ENCODE data around the gene ACTR1B. TPM values are rescaled to one million over a fixed set of nuclear protein-coding genes. Genes with fewer than 3 reads are reported as not detected.
"Not testable (repeated sequence)": the region's sequence is repeated elsewhere in the genome, so short reads cannot be mapped to it uniquely, and the experiment has no call there.

ACTR1B gene
- total RNA-seq, 6 experiments from 2014 or later = 32.3 to 44.4 (median 35.1) TPM

DNA sequence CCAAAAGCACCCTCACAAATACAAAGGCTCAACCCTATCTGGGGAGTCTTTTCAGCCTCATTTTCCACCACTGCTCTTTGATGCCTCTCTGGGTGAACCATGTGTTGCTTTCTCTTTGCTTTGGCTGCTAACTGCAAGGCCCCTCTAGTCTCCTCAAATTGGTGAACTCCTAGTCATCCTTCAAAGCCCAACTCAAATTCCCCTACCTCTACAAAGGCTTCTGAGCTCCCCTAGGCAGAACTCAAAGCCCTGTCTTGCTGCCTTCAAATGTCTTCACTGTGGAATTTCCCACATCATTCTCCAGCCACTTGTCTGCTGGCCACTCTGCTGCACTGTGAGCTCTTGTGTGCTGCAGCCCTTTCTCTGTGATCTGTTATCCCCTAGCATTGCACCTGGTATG is 40.9 kb downstream of the ACTR1B start:
- ATAC-seq; H3K36me3 ChIP-seq; H3K4me3 ChIP-seq; intact Hi-C loops (cut with DNase I); H3K27me3 ChIP-seq; H3K4me1 ChIP-seq; H3K27ac ChIP-seq; H3K9me3 ChIP-seq; DNase-seq: not testable (repeated sequence)

GRCh38 chr2:97620492-97620891 is 43.4 kb downstream of the ACTR1B start:
- H3K27me3 ChIP-seq; H3K9me3 ChIP-seq; DNase-seq; H3K4me3 ChIP-seq; H3K36me3 ChIP-seq; intact Hi-C loops (cut with DNase I); ATAC-seq; H3K4me1 ChIP-seq; H3K27ac ChIP-seq: not testable (repeated sequence)
- 38% methylated on average over 1 of the region's 1 CpG for WGBS (ENCODE audit: insufficient coverage, low coverage, low lambda C conversion rate, missing lambda C conversion rate)

DNA sequence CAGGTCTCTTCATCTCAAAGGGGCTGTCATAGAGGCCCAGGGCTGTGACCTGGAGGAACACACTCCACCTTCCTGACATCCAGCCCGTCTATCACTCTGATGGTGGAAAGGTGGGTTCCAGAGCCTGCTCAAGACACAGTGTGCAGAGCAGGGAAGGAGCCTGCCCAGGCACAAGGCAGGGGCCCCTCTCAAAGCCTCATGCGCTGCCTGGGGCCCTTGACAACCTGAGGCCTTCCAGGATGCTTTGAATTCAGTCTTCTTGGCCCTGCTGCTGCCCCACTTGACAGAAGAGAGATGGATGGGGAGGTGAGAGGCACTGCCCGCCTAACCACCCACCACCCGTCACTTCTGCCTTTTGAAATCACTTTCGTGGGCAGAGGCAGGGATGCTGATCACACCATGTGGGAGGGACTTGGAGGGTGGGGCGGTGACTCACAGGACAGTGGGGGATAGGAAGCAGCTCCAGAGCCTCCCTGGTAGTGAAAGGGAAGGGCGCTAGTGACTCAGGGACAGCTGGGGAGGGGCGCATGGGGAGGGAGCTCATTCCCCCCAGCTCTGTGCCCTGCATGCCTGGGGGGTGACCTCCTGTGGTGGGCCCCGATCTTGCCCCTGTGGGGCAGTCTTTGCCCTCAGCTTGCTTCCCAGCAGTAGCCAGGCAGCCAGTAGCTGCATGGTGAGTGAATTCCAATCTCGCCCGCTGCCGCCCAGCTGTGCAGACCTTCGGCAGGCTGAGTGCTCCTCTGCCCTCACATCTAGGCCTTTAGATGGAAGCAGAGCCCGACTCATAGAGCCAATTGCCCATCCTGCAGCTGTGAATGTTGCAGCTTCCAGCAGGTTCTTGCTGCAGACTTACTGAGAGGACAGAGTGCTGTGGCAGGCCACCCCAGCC is 44.7 kb downstream of the ACTR1B start:
- not testable (repeated sequence) for H3K27ac ChIP-seq

DNA sequence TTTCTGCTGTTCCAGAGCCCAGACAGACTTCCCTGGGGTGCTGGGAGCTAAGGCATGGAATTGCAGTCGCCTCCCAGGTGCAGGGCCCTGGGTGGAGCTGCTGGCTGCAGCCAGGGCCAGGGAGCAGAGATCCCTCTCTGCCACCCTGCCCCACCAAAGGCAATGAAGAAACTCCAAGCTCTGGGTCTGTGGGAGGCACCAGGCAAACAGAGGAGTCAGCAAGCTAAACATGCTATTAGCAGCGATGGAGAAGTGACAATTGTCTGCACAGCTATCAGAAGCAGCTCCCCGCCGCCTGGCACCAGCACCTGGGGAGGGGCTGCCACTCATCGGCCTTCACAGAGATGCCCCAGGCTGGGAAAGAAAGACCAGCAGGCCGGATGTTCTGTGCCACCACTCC is 45.9 kb downstream of the ACTR1B start:
- Histone ChIP-seq H3K36me3 (no peaks in the 10 kb centered on the region), H3K4me3 (no peak overlapping the region), H3K9me3 (no peaks in the 10 kb centered on the region), H3K4me1 (no peaks in the 10 kb centered on the region), H3K27ac (no peak overlapping the region), H3K27me3 (no peaks in the 10 kb centered on the region)
- intact Hi-C loops (cut with DNase I) = no loop called here
- no peak for DNase-seq
- TF ChIP-seq POLR2A (IDR thresholded peaks at IDR 0.05) = no peak
- TF ChIP-seq, protein P1, sequence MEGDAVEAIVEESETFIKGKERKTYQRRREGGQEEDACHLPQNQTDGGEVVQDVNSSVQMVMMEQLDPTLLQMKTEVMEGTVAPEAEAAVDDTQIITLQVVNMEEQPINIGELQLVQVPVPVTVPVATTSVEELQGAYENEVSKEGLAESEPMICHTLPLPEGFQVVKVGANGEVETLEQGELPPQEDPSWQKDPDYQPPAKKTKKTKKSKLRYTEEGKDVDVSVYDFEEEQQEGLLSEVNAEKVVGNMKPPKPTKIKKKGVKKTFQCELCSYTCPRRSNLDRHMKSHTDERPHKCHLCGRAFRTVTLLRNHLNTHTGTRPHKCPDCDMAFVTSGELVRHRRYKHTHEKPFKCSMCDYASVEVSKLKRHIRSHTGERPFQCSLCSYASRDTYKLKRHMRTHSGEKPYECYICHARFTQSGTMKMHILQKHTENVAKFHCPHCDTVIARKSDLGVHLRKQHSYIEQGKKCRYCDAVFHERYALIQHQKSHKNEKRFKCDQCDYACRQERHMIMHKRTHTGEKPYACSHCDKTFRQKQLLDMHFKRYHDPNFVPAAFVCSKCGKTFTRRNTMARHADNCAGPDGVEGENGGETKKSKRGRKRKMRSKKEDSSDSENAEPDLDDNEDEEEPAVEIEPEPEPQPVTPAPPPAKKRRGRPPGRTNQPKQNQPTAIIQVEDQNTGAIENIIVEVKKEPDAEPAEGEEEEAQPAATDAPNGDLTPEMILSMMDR (IDR thresholded peaks at IDR 0.05) = no peak
- WGBS (ENCODE audit: insufficient coverage, low coverage, low lambda C conversion rate, missing lambda C conversion rate) = 80% methylated on average over 1 of the region's 6 CpGs
- ATAC-seq = no peak

More for the DNA sequence above, 44.7 kb downstream of the ACTR1B start:
- H3K4me3 ChIP-seq; H3K36me3 ChIP-seq; intact Hi-C loops (cut with DNase I); H3K4me1 ChIP-seq; DNase-seq; H3K9me3 ChIP-seq; H3K27me3 ChIP-seq: not testable (repeated sequence)
- WGBS (ENCODE audit: insufficient coverage, low coverage, low lambda C conversion rate, missing lambda C conversion rate) = 50% methylated on average over 3 of the region's 14 CpGs
- ATAC-seq = peak in 2 of 4 donors; percentile 34 to 67

DNA sequence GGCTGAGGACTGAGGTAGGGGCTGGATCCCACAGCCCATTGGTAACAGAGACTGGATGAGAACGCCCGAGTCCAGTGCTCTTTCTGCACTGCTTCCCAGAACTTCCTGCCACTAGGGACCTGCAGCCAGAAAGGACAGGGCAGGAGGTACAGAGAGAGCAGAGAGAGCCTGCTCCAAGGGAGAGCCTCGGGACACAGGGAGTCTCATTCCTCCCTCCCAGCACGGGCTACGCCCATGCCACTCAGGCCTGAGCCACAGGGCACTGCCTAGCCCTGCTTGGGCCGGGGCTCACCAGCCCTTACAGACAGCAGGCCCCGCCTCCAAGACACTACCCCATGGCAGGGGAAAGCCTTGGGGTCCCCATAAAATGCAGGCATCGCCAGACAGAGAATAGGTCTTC is 48.1 kb downstream of the ACTR1B start:
- intact Hi-C loops (cut with DNase I); DNase-seq; H3K9me3 ChIP-seq; H3K27me3 ChIP-seq; H3K4me1 ChIP-seq; H3K27ac ChIP-seq; H3K4me3 ChIP-seq; H3K36me3 ChIP-seq: not testable (repeated sequence)
- no CpG with 5 or more reads among the region's 8 CpGs for WGBS (ENCODE audit: insufficient coverage, low coverage, low lambda C conversion rate, missing lambda C conversion rate)
- peak in 2 of 4 donors; percentile 16 to 37 for ATAC-seq

GRCh38 chr2:97611895-97612294 is 51.9 kb downstream of the ACTR1B start:
- no CpG with 5 or more reads among the region's 7 CpGs for WGBS (ENCODE audit: insufficient coverage, low coverage, low lambda C conversion rate, missing lambda C conversion rate)
- H3K4me1 ChIP-seq; H3K9me3 ChIP-seq; H3K36me3 ChIP-seq; H3K27me3 ChIP-seq; intact Hi-C loops (cut with DNase I); DNase-seq; H3K4me3 ChIP-seq; ATAC-seq; H3K27ac ChIP-seq: not testable (repeated sequence)

DNA sequence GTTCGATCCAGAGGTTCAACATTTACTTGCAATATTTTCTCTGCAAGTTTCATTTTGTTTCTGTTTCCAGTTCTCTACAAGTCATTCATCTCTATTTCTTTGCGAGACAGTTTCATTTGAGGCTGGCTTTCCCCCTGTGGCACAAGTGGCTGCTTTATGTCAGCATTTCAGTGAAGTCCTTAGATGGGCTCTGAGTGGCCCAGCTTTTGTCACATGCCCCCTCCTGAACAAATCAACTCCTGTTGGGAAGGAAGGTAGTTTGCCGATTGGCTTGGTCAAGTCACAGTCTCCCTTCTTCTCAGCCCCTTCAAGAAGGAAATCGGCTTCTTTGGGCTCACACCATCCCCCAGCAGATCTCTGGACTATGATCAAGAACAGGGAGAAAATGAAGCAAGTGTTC is 55.1 kb downstream of the ACTR1B start:
- H3K27me3 ChIP-seq; DNase-seq; intact Hi-C loops (cut with DNase I); H3K4me1 ChIP-seq; H3K36me3 ChIP-seq; ATAC-seq; H3K9me3 ChIP-seq; H3K27ac ChIP-seq; H3K4me3 ChIP-seq: not testable (repeated sequence)
- WGBS (ENCODE audit: insufficient coverage, low coverage, low lambda C conversion rate, missing lambda C conversion rate) = 78% methylated on average over 4 of the region's 4 CpGs

Small RNA genes within 50 kb of the gene (small RNA-seq; reads per million reads assigned to genes)
- 0 reads per million in 2 experiments for gene RNU4-8P

Other genes starting within 250 kb of the ACTR1B start
- 1 to 10 TPM; 2.0 to 6.9 (median 3.6) TPM for gene ANKRD36B, start 74.2 kb downstream of the ACTR1B start, total RNA-seq
- gene COX5B, start 18.0 kb downstream of the ACTR1B start, total RNA-seq = 100 to 1,000 TPM; 153 to 318 (median 197) TPM
- gene C2orf92, start 5.7 kb upstream of the ACTR1B start, total RNA-seq = 10 to 100 TPM in 1 of 6 experiments, 1 to 10 TPM in 5; 2.0 to 12.8 (median 4.4) TPM
- 1 to 10 TPM in 4 of 6 experiments, under 1 TPM in 2; 0.74 to 2.1 (median 1.4) TPM for gene ZAP70, start 49.5 kb upstream of the ACTR1B start, total RNA-seq

Data from right lobe of liver (tissue), 6 donors.